ENCODE measurements around the gene KAT6B.

Gene KAT6B

DNA sequence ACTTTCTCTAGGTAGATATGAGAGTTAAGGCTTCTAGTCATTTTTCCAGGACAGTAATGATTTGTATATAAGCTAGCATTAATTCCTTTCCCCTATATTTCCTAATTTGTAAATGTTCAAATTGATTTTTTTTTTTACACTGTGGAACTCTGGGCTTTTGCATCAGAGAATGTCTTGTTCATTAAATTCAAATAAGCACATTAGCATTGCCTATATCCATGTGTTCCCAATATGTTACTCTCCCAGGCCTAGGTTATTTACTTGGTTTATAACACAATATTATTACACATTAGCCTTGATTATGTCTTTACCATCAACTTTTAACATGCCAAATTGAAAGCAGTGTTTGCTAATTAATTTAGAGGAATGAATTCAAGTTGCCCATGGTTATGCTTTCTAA is 201.6 kb downstream of the KAT6B start:
- TF ChIP-seq, protein P1, sequence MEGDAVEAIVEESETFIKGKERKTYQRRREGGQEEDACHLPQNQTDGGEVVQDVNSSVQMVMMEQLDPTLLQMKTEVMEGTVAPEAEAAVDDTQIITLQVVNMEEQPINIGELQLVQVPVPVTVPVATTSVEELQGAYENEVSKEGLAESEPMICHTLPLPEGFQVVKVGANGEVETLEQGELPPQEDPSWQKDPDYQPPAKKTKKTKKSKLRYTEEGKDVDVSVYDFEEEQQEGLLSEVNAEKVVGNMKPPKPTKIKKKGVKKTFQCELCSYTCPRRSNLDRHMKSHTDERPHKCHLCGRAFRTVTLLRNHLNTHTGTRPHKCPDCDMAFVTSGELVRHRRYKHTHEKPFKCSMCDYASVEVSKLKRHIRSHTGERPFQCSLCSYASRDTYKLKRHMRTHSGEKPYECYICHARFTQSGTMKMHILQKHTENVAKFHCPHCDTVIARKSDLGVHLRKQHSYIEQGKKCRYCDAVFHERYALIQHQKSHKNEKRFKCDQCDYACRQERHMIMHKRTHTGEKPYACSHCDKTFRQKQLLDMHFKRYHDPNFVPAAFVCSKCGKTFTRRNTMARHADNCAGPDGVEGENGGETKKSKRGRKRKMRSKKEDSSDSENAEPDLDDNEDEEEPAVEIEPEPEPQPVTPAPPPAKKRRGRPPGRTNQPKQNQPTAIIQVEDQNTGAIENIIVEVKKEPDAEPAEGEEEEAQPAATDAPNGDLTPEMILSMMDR (IDR thresholded peaks at IDR 0.05; ENCODE audit: low read depth, low read length, missing control alignments): no peak
- no peak overlapping the region for H3K4me3 ChIP-seq (ENCODE audit: low read depth, low read length)
- in situ Hi-C loops (cut with HindIII; ENCODE audit: low sequenced_read_pairs): no loop called here
- DNase-seq (ENCODE audit: low read depth): no peak

DNA sequence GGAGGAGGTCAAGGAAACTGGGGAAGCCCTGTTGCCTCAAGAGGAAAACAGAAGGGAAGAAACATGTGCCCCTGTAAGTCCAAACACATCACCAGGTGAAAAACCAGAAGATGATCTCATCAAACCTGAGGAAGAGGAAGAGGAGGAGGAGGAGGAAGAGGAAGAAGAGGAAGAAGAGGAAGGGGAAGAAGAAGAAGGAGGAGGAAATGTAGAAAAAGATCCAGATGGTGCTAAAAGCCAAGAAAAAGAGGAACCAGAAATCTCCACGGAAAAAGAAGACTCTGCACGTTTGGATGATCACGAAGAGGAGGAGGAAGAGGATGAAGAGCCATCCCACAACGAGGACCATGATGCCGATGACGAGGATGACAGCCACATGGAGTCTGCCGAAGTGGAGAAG is 202.3 kb downstream of the KAT6B start:
- no peak overlapping the region for H3K4me3 ChIP-seq (ENCODE audit: low read depth, low read length)
- in situ Hi-C loops (cut with HindIII; ENCODE audit: low sequenced_read_pairs): no loop called here
- no peak for DNase-seq (ENCODE audit: low read depth)
- TF ChIP-seq, protein P1 (IDR thresholded peaks at IDR 0.05; ENCODE audit: low read depth, low read length, missing control alignments): no peak

DNA sequence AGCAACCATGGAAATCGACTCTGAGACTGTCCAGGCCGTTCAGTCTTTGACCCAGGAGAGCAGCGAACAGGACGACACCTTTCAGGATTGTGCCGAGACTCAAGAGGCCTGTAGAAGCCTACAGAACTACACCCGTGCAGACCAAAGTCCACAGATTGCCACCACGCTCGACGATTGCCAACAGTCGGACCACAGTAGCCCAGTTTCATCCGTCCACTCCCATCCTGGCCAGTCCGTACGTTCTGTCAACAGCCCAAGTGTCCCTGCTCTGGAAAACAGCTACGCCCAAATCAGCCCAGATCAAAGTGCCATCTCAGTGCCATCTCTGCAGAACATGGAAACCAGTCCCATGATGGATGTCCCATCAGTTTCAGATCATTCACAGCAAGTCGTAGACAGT is 203.0 kb downstream of the KAT6B start:
- DNase-seq (ENCODE audit: low read depth): no peak
- no peak overlapping the region for H3K4me3 ChIP-seq (ENCODE audit: low read depth, low read length)
- in situ Hi-C loops (cut with HindIII; ENCODE audit: low sequenced_read_pairs): no loop called here
- TF ChIP-seq, protein P1 (IDR thresholded peaks at IDR 0.05; ENCODE audit: low read depth, low read length, missing control alignments): no peak

- no peak overlapping the region for H3K4me3 ChIP-seq (ENCODE audit: low read depth, low read length)
- DNase-seq (ENCODE audit: low read depth): no peak
- in situ Hi-C loops (cut with HindIII; ENCODE audit: low sequenced_read_pairs): no loop called here
- TF ChIP-seq, protein P1 (IDR thresholded peaks at IDR 0.05; ENCODE audit: low read depth, low read length, missing control alignments): no peak
Measured at GRCh38 chr10:75029857-75030256, 203.5 kb downstream of the KAT6B start.

- in situ Hi-C loops (cut with HindIII; ENCODE audit: low sequenced_read_pairs): no loop called here
- H3K4me3 ChIP-seq (ENCODE audit: low read depth, low read length): no peak overlapping the region
- no peak for DNase-seq (ENCODE audit: low read depth)
- TF ChIP-seq, protein P1 (IDR thresholded peaks at IDR 0.05; ENCODE audit: low read depth, low read length, missing control alignments): no peak
Measured at GRCh38 chr10:75030371-75030770, 204.0 kb downstream of the KAT6B start.

DNA sequence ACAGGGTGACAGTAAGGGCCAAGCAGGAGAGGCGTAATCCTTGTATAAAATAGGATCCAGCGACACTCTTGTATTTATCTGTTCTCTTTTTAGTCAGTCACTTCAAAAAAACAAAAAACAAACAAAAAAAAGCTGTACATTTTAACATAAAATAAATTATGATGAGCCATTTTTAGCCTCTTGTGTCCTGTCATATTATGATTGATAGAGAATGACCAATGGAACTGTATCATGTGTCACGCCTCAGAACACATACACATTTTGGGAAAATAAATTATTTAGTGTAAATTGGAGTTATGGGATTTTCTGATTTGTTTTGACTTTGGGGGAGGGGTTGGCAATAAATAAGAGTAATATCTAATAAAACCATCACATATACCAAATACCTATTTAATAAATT is 205.7 kb downstream of the KAT6B start:
- H3K4me3 ChIP-seq (ENCODE audit: low read depth, low read length): no peak overlapping the region
- TF ChIP-seq, protein P1 (IDR thresholded peaks at IDR 0.05; ENCODE audit: low read depth, low read length, missing control alignments): no peak
- in situ Hi-C loops (cut with HindIII; ENCODE audit: low sequenced_read_pairs): no loop called here
- DNase-seq (ENCODE audit: low read depth): no peak

- TF ChIP-seq, protein P1 (IDR thresholded peaks at IDR 0.05; ENCODE audit: low read depth, low read length, missing control alignments): no peak
- H3K4me3 ChIP-seq (ENCODE audit: low read depth, low read length): no peak overlapping the region
- DNase-seq (ENCODE audit: low read depth): no peak
- in situ Hi-C loops (cut with HindIII; ENCODE audit: low sequenced_read_pairs): no loop called here
Measured at GRCh38 chr10:75032813-75033212, 206.4 kb downstream of the KAT6B start.

Measured in astrocyte of the cerebellum (primary cell).